SK-N-SH treated with all-trans-retinoic acid at 6 μM for 48 hours (cell line): ENCODE data around the gene TANC1.

Experiments used
- ATAC-seq: fragments of 200-7000 bp; cut with Tn5 transposase; 3 replicates; pipeline ENCODE4 v1.9.1; 2020; ENCODE audit warnings: mild to moderate bottlenecking, moderate library complexity
- ARNTL ChIP-seq: fragments of 450-650 bp; formaldehyde crosslinking; IDR thresholded peaks from 2 replicates; pipeline ENCODE4 v1.5.0; 2020; ENCODE audit warnings: low read depth, mild to moderate bottlenecking, moderate library complexity, borderline replicate concordance
- BACH2 ChIP-seq: fragments of 250-450 bp; sonication (Bioruptor Pico); IDR thresholded peaks from 2 replicates; pipeline ENCODE4 v1.9.0; 2021; ENCODE audit warnings: mild to moderate bottlenecking, borderline replicate concordance
- CREB5 ChIP-seq: fragments of 250-450 bp; sonication (Bioruptor Pico); IDR thresholded peaks from 2 replicates; pipeline ENCODE4 v1.5.1; 2020; ENCODE audit warnings: low read depth, mild to moderate bottlenecking, moderate library complexity
- CSRNP3 ChIP-seq: fragments of 250-450 bp; sonication (Bioruptor Pico); IDR thresholded peaks from 2 replicates; pipeline ENCODE4 v1.5.1; 2021; ENCODE audit warnings: mild to moderate bottlenecking, moderate library complexity
- ESRRG ChIP-seq: fragments of 250-450 bp; sonication (Bioruptor Pico); IDR thresholded peaks from 2 replicates; pipeline ENCODE4 v1.6.1; 2021; ENCODE audit warnings: mild to moderate bottlenecking
- GLIS3 ChIP-seq: fragments of 250-450 bp; sonication (Bioruptor Pico); IDR thresholded peaks from 2 replicates; pipeline ENCODE4 v1.5.0; 2020; ENCODE audit warnings: mild to moderate bottlenecking, moderate library complexity
- ISL1 ChIP-seq: fragments of 250-450 bp; sonication (Bioruptor Pico); IDR thresholded peaks from 2 replicates; pipeline ENCODE4 v2.1.2; 2022; ENCODE audit warnings: mild to moderate bottlenecking, moderate library complexity
- OSR1 ChIP-seq: fragments of 250-450 bp; sonication (Bioruptor Pico); IDR thresholded peaks from 2 replicates; pipeline ENCODE4 v1.8.0; 2022; ENCODE audit warnings: moderate library complexity, mild to moderate bottlenecking, inconsistent platforms
- PATZ1 ChIP-seq: fragments of 250-450 bp; sonication (Bioruptor Pico); IDR thresholded peaks from 2 replicates; pipeline ENCODE4 v1.8.0; 2020; ENCODE audit warnings: mild to moderate bottlenecking, moderate library complexity, borderline replicate concordance
- POU6F1 ChIP-seq: fragments of 250-450 bp; sonication (Bioruptor Pico); IDR thresholded peaks from 2 replicates; pipeline ENCODE4 v1.8.0; 2021; ENCODE audit warnings: low read depth, mild to moderate bottlenecking, moderate library complexity, borderline replicate concordance
- PPARA ChIP-seq: fragments of 250-450 bp; sonication (Bioruptor Pico); IDR thresholded peaks from 2 replicates; pipeline ENCODE4 v1.5.0; 2020; ENCODE audit warnings: mild to moderate bottlenecking, borderline replicate concordance
- RARB ChIP-seq: fragments of 250-450 bp; sonication (Bioruptor Pico); IDR thresholded peaks from 2 replicates; pipeline ENCODE4 v1.8.0; 2021; ENCODE audit warnings: mild to moderate bottlenecking, moderate library complexity
- SNAI2 ChIP-seq: fragments of 250-450 bp; sonication (Bioruptor Pico); IDR thresholded peaks from 2 replicates; pipeline ENCODE4 v1.5.0; 2020; ENCODE audit warnings: mild to moderate bottlenecking, moderate library complexity
- TCF4 ChIP-seq: fragments of 250-450 bp; sonication (Bioruptor Pico); IDR thresholded peaks from 2 replicates; pipeline ENCODE4 v1.8.0; 2021; ENCODE audit warnings: mild to moderate bottlenecking, moderate library complexity, borderline replicate concordance
- TOX ChIP-seq: fragments of 250-450 bp; sonication (Bioruptor Pico); IDR thresholded peaks from 2 replicates; pipeline ENCODE4 v1.8.0; 2021; ENCODE audit warnings: mild to moderate bottlenecking, moderate library complexity, borderline replicate concordance
- TSHZ2 ChIP-seq: fragments of 250-450 bp; sonication (Bioruptor Pico); IDR thresholded peaks from 2 replicates; pipeline ENCODE4 v1.5.0; 2020; ENCODE audit warnings: mild to moderate bottlenecking, moderate library complexity
- ZC3H10 ChIP-seq: fragments of 250-450 bp; sonication (Bioruptor Pico); IDR thresholded peaks from 2 replicates; pipeline ENCODE4 v1.5.1; 2021; ENCODE audit warnings: mild to moderate bottlenecking, moderate library complexity
- ZFP3 ChIP-seq: fragments of 250-450 bp; sonication (Bioruptor Pico); IDR thresholded peaks from 2 replicates; pipeline ENCODE4 v1.5.0; 2020; ENCODE audit warnings: mild to moderate bottlenecking, moderate library complexity
- ZFP30 ChIP-seq: fragments of 450-650 bp; formaldehyde crosslinking; IDR thresholded peaks from 2 replicates; pipeline ENCODE4 v1.5.0; 2022; ENCODE audit warnings: mild to moderate bottlenecking, moderate library complexity
- ZNF70 ChIP-seq: fragments of 450-650 bp; formaldehyde crosslinking; IDR thresholded peaks from 2 replicates; pipeline ENCODE4 v1.5.0; 2020; ENCODE audit warnings: mild to moderate bottlenecking, moderate library complexity

The TANC1 gene

GRCh38 chr2:158963071-158963470 lies 5.4 kb upstream of the TANC1 start:
- ATAC-seq = no peak
- TF ChIP-seq ZFP30 (CRISPR knock-in tag) (no peak), CREB5 (CRISPR knock-in tag) (no peak), OSR1 (no peak), TOX (CRISPR knock-in tag) (no peak), PATZ1 (no peak), TCF4 (CRISPR knock-in tag) (no peak), POU6F1 (no peak), RARB (no peak), SNAI2 (CRISPR knock-in tag) (no peak)

GRCh38 chr2:158965107-158965506 lies 3.3 kb upstream of the TANC1 start:
- TF ChIP-seq ZNF70 (no peak), ZFP3 (0 out of 2 replicates have a peak, but pooled peaks have one; percentile 25), TSHZ2 (CRISPR knock-in tag) (0 out of 2 replicates have a peak, but pooled peaks have one; percentile 16)
- TF ChIP-seq, all 23 proteins: peak for 2
- no peak for ATAC-seq

- no peak for ATAC-seq
- TF ChIP-seq ZFP30 (CRISPR knock-in tag) (no peak), CSRNP3 (CRISPR knock-in tag) (no peak), GLIS3 (CRISPR knock-in tag) (no peak), POU6F1 (no peak), ZC3H10 (no peak), TSHZ2 (CRISPR knock-in tag) (no peak), BACH2 (CRISPR knock-in tag) (no peak), TOX (CRISPR knock-in tag) (no peak), ARNTL (no peak), ISL1 (CRISPR knock-in tag) (no peak), TCF4 (CRISPR knock-in tag) (no peak), PATZ1 (no peak), ESRRG (CRISPR knock-in tag) (no peak), CREB5 (CRISPR knock-in tag) (no peak), OSR1 (no peak), PPARA (CRISPR knock-in tag) (no peak), ZFP3 (no peak)
Observed at GRCh38 chr2:158965641-158966040, 2.8 kb upstream of the TANC1 start.
